ENCODE measurements around the gene CLK1. TPM values are rescaled to one million over a fixed set of nuclear protein-coding genes. Genes with fewer than 3 reads are reported as not detected.

Gene CLK1
- total and polyA plus RNA-seq, 2 of the 8 experiments (the other 6 are each of a cell fraction or from before 2014, with no cell fraction given), result 22.3 to 35.2 TPM

GRCh38 chr2:200863782-200864175, 679 bp downstream of the CLK1 start:
- Histone ChIP-seq H2BK120ac (replicated peaks; ENCODE audit: low read depth, low read length) (peak overlapping the region; percentile 72), H2BK15ac (ENCODE audit: low read length) (no peak overlapping the region), H3K36me3 (ENCODE audit: control insufficient read depth in 2 of 4, insufficient read depth in 4 of 4, low read length in 3 of 4) (peaks cover 2 to 26% (median 12%) of the 10 kb centered on the region in 4 experiments; a peak in 6 of 8 replicates), H3K23me2 (ENCODE audit: low read depth, low read length) (peaks cover 6% of the 10 kb centered on the region; the same call in 1 of the 2 replicates), H4K91ac (replicated peaks; ENCODE audit: insufficient read length, low read length) (peak overlapping the region; percentile 40), H3K4me1 (replicated peaks in 1 of 4; ENCODE audit: control insufficient read depth in 3 of 4, insufficient read depth in 4 of 4, low read length in 3 of 4) (peaks cover 0 to 5% (median 0%) of the 10 kb centered on the region in 4 experiments; a peak in 1 of 7 replicates), H3K9ac (replicated peaks in 1 of 4; ENCODE audit: extremely low read depth in 1 of 4, low read depth in 3 of 4, low read length in 3 of 4) (peak overlapping the region; percentile 67 to 97 (median 96)), H2AFZ (ENCODE audit: low read length) (peak overlapping the region; percentile 77), H3K27me3 (replicated peaks in 1 of 4; ENCODE audit: control insufficient read depth in 3 of 4, extremely low read depth in 1 of 4, insufficient read depth in 3 of 4, low read length in 3 of 4) (no peaks in the 10 kb centered on the region; a peak in 1 of 7 replicates), H3K4me3 (ENCODE audit: extremely low read depth in 1 of 4, insufficient read depth in 2 of 4, low read depth in 3 of 4, low read length in 4 of 4) (peak overlapping the region; percentile 87 to 99 (median 94)), H2AK5ac (ENCODE audit: low read depth, low read length) (peak overlapping the region; percentile 95), H2BK20ac (ENCODE audit: low read length) (no peak overlapping the region), H3K14ac (ENCODE audit: insufficient read length) (no peak overlapping the region), H4K8ac (ENCODE audit: extremely low read depth, insufficient read depth, low read length) (peak overlapping the region; percentile 99), H3K23ac (ENCODE audit: insufficient read length) (no peak overlapping the region), H3K56ac (replicated peaks; ENCODE audit: insufficient read length, low read depth, low read length) (peak overlapping the region; percentile 97), H4K20me1 (replicated peaks in 1 of 2; ENCODE audit: control insufficient read depth in 1 of 2, insufficient read depth in 2 of 2, low read length in 2 of 2) (peaks cover 0 to 4% of the 10 kb centered on the region in 2 experiments), H4K5ac (ENCODE audit: insufficient read length, low read depth, low read length) (peak overlapping the region; percentile 96), H3K79me1 (ENCODE audit: low read depth, low read length) (no peaks in the 10 kb centered on the region; the same call in 1 of the 2 replicates), H3K4me2 (ENCODE audit: insufficient read depth in 1 of 2, low read depth in 2 of 2, low read length in 2 of 2) (peak overlapping the region; percentile 90), H3K79me2 (ENCODE audit: control insufficient read depth in 1 of 2, insufficient read depth in 2 of 2, low read length in 2 of 2) (peaks cover 21 to 49% of the 10 kb centered on the region in 2 experiments), H3K27ac (ENCODE audit: low read depth, low read length) (peak overlapping the region; percentile 95), H3K9me3 (ENCODE audit: insufficient read depth in 2 of 2, low read depth in 1 of 2, low read length in 1 of 2) (no peaks in the 10 kb centered on the region), H2BK12ac (ENCODE audit: low read depth, low read length) (peak overlapping the region; percentile 46; the same call in 1 of the 2 replicates), H3K4ac (replicated peaks; ENCODE audit: insufficient read length, low read depth, low read length) (peak overlapping the region; percentile 94), H3K18ac (ENCODE audit: extremely low read depth, low read length) (peak overlapping the region; percentile 84; the same call in 1 of the 2 replicates), H2BK5ac (ENCODE audit: low read depth, low read length) (peak overlapping the region; percentile 98; the same call in 1 of the 2 replicates)
- ChIA-PET POLR2A (ENCODE audit: partially characterized antibody) (interaction anchor here (0.6 to 3.0 kb wide), 31 partner anchors 8 to 1350 kb away, joined by 3 to 53 read pairs (median 4); partner anchors contain the start of genes BZW1, NIF3L1, PPIL3 and SGO2), CTCF (ENCODE audit: partially characterized antibody) (interaction anchor here (0.9 to 1.3 kb wide), 4 partner anchors 20 to 294 kb away, joined by 3 to 4 read pairs (median 4); no protein-coding TSS in a partner anchor)
- FAIRE-seq (no peak), DNase-seq (ENCODE audit: low read depth in 1 of 2, low spot score in 2 of 2) (no peak)
- 1% methylated on average over 19 of the region's 19 CpGs; no CpG with 5 or more reads in 1 of the 2 experiments for WGBS, 2 experiments (ENCODE audit: extremely low coverage in 1 of 2, insufficient coverage in 1 of 2, insufficient read length in 1 of 2, insufficient replicate concordance in 2 of 2, low coverage in 1 of 2, low lambda C conversion rate in 2 of 2, missing lambda C conversion rate in 1 of 2)
- no peak for TF ChIP-seq PHF8 (conservative IDR thresholded peaks at IDR 0.05; ENCODE audit: low read depth, low read length)
- peak; percentile 11; the same call in 1 of the 2 replicates for TF ChIP-seq TBP (IDR thresholded peaks at IDR 0.05; ENCODE audit: low read depth, low read length)
- no peak; the same call in 1 of the 2 replicates for TF ChIP-seq GTF2F1 (IDR thresholded peaks at IDR 0.05; ENCODE audit: borderline replicate concordance, low read depth, low read length)
- peak; percentile 43; the same call in 1 of the 2 replicates for TF ChIP-seq CHD2 (IDR thresholded peaks at IDR 0.05; ENCODE audit: low read length)
- TF ChIP-seq HDAC2 (IDR thresholded peaks at IDR 0.05; ENCODE audit: borderline replicate concordance in 1 of 2, low read depth in 2 of 2, low read length in 2 of 2), result peak in 1 of 2 experiments; percentile 0; a peak in 1 of 4 replicates
- no peak for TF ChIP-seq ZNF274 (IDR thresholded peaks at IDR 0.05; ENCODE audit: borderline replicate concordance, extremely low read depth, low read length)
- no peak for TF ChIP-seq RXRA (IDR thresholded peaks at IDR 0.05; ENCODE audit: insufficient read depth, low read depth, low read length)
- no peak for TF ChIP-seq SP2 (IDR thresholded peaks at IDR 0.05; ENCODE audit: low read length)
- no peak for TF ChIP-seq JUND (IDR thresholded peaks at IDR 0.05; ENCODE audit: low read length)
- TF ChIP-seq POLR2A (IDR thresholded peaks at IDR 0.05; ENCODE audit: control extremely low read depth in 1 of 2, low read depth in 2 of 2, low read length in 2 of 2), result no peak
- no peak for TF ChIP-seq MAFK (IDR thresholded peaks at IDR 0.05; ENCODE audit: low read depth, low read length)
- TF ChIP-seq SP1 (IDR thresholded peaks at IDR 0.05; ENCODE audit: low read depth, low read length), result no peak
- TF ChIP-seq, protein P1, sequence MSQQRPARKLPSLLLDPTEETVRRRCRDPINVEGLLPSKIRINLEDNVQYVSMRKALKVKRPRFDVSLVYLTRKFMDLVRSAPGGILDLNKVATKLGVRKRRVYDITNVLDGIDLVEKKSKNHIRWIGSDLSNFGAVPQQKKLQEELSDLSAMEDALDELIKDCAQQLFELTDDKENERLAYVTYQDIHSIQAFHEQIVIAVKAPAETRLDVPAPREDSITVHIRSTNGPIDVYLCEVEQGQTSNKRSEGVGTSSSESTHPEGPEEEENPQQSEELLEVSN (IDR thresholded peaks at IDR 0.05), result no peak

Measured in H1 (cell line).